Measurements from ENCODE around the gene ACBD4. TPM values are rescaled to one million over a fixed set of nuclear protein-coding genes. Genes with fewer than 3 reads are reported as not detected.

The ACBD4 gene
- total and polyA plus RNA-seq, 2 of the 13 experiments (the other 11 are each of a cell fraction or from before 2014, with no cell fraction given), result 16.1 to 26.9 TPM

DNA sequence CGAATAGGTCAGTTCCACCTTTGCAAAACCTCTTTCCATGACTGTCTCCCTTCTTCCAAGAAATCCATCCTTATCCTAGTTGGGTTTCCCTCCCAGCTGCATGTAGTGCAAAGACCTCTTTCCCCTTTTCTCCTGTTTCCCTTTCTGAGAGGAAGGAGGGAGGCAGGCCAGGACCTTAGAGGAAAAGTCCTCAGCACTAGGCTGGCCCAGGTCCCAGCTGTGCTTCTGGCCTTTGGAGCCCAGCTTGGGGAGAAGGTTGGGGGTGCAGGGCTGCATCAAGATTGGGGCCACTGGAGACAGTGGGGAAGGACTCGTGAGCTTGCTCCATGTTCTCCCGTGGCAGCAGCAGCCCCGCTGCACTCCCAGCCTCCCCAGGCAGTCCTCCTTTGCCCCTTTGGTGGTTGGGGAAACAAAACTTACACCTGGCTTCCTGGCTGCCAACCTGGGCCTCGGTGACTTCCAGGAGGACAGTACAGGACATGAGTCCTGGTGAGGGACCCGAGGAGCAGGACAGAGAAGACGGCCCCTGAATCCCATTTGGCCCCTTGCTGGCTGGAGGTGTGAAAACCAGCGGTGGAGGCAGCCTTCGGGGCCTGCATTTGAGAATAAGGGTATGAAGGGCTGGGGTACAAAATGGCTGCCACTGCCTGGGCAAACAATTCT lies 26.7 kb downstream of the ACBD4 start (continued):
- TF ChIP-seq, protein P1, sequence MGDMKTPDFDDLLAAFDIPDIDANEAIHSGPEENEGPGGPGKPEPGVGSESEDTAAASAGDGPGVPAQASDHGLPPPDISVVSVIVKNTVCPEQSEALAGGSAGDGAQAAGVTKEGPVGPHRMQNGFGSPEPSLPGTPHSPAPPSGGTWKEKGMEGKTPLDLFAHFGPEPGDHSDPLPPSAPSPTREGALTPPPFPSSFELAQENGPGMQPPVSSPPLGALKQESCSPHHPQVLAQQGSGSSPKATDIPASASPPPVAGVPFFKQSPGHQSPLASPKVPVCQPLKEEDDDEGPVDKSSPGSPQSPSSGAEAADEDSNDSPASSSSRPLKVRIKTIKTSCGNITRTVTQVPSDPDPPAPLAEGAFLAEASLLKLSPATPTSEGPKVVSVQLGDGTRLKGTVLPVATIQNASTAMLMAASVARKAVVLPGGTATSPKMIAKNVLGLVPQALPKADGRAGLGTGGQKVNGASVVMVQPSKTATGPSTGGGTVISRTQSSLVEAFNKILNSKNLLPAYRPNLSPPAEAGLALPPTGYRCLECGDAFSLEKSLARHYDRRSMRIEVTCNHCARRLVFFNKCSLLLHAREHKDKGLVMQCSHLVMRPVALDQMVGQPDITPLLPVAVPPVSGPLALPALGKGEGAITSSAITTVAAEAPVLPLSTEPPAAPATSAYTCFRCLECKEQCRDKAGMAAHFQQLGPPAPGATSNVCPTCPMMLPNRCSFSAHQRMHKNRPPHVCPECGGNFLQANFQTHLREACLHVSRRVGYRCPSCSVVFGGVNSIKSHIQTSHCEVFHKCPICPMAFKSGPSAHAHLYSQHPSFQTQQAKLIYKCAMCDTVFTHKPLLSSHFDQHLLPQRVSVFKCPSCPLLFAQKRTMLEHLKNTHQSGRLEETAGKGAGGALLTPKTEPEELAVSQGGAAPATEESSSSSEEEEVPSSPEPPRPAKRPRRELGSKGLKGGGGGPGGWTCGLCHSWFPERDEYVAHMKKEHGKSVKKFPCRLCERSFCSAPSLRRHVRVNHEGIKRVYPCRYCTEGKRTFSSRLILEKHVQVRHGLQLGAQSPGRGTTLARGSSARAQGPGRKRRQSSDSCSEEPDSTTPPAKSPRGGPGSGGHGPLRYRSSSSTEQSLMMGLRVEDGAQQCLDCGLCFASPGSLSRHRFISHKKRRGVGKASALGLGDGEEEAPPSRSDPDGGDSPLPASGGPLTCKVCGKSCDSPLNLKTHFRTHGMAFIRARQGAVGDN (CRISPR knock-in tag; IDR thresholded peaks at IDR 0.05), result peak; percentile 85
- TF ChIP-seq SCMH1 (CRISPR knock-in tag; IDR thresholded peaks at IDR 0.05; ENCODE audit: borderline replicate concordance), result no peak
- no peak for TF ChIP-seq PHB2 (IDR thresholded peaks at IDR 0.05; ENCODE audit: partially characterized antibody)
- no peak; the same call in none of the 2 replicates for TF ChIP-seq ZSCAN25 (CRISPR knock-in tag; IDR thresholded peaks at IDR 0.05)
- no peak for TF ChIP-seq CENPX (CRISPR knock-in tag; IDR thresholded peaks at IDR 0.05)
- TF ChIP-seq, protein P2, sequence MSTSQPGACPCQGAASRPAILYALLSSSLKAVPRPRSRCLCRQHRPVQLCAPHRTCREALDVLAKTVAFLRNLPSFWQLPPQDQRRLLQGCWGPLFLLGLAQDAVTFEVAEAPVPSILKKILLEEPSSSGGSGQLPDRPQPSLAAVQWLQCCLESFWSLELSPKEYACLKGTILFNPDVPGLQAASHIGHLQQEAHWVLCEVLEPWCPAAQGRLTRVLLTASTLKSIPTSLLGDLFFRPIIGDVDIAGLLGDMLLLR (CRISPR knock-in tag; IDR thresholded peaks at IDR 0.05), result peak; percentile 75; the same call in 1 of the 2 replicates
- TF ChIP-seq KMT2B (CRISPR knock-in tag; IDR thresholded peaks at IDR 0.05), result no peak
- no peak for TF ChIP-seq RBFOX2 (IDR thresholded peaks at IDR 0.05; ENCODE audit: low read depth, low read length)
- no peak for TF ChIP-seq HNRNPK (IDR thresholded peaks at IDR 0.05; ENCODE audit: low read depth, low read length, poor library complexity, severe bottlenecking)
- TF ChIP-seq, protein P3, sequence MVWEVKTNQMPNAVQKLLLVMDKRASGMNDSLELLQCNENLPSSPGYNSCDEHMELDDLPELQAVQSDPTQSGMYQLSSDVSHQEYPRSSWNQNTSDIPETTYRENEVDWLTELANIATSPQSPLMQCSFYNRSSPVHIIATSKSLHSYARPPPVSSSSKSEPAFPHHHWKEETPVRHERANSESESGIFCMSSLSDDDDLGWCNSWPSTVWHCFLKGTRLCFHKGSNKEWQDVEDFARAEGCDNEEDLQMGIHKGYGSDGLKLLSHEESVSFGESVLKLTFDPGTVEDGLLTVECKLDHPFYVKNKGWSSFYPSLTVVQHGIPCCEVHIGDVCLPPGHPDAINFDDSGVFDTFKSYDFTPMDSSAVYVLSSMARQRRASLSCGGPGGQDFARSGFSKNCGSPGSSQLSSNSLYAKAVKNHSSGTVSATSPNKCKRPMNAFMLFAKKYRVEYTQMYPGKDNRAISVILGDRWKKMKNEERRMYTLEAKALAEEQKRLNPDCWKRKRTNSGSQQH (CRISPR knock-in tag; IDR thresholded peaks at IDR 0.05; ENCODE audit: low read depth), result no peak
- TF ChIP-seq NPAS2 (CRISPR knock-in tag; IDR thresholded peaks at IDR 0.05; ENCODE audit: borderline replicate concordance), result no peak
- TF ChIP-seq GZF1 (CRISPR knock-in tag; IDR thresholded peaks at IDR 0.05), result no peak
- 0 out of 2 replicates have a peak, but pooled peaks have one; percentile 23 for TF ChIP-seq ZNF891 (CRISPR knock-in tag; IDR thresholded peaks at IDR 0.05)
- TF ChIP-seq, protein P4, sequence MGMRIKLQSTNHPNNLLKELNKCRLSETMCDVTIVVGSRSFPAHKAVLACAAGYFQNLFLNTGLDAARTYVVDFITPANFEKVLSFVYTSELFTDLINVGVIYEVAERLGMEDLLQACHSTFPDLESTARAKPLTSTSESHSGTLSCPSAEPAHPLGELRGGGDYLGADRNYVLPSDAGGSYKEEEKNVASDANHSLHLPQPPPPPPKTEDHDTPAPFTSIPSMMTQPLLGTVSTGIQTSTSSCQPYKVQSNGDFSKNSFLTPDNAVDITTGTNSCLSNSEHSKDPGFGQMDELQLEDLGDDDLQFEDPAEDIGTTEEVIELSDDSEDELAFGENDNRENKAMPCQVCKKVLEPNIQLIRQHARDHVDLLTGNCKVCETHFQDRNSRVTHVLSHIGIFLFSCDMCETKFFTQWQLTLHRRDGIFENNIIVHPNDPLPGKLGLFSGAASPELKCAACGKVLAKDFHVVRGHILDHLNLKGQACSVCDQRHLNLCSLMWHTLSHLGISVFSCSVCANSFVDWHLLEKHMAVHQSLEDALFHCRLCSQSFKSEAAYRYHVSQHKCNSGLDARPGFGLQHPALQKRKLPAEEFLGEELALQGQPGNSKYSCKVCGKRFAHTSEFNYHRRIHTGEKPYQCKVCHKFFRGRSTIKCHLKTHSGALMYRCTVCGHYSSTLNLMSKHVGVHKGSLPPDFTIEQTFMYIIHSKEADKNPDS (CRISPR knock-in tag; IDR thresholded peaks at IDR 0.05), result 0 out of 2 replicates have a peak, but pooled peaks have one; percentile 30
- no peak for TF ChIP-seq RARA (CRISPR knock-in tag; IDR thresholded peaks at IDR 0.05)
- no peak for TF ChIP-seq ZFP41 (CRISPR knock-in tag; IDR thresholded peaks at IDR 0.05; ENCODE audit: borderline replicate concordance)
- no peak for TF ChIP-seq NBN (conservative IDR thresholded peaks at IDR 0.05)
- peak; percentile 76; the same call in 1 of the 2 replicates for TF ChIP-seq ZNF552 (CRISPR knock-in tag; IDR thresholded peaks at IDR 0.05; ENCODE audit: borderline replicate concordance)
- TF ChIP-seq FOXO1 (CRISPR knock-in tag; IDR thresholded peaks at IDR 0.05), result no peak
